IPS-18a (cell line): ENCODE measurements around the gene PSTPIP1.

Source experiments
- H3K27ac ChIP-seq: one replicate; pipeline ENCODE4 v1.5.1; 2013; ENCODE audit warnings: low read length
- H3K27me3 ChIP-seq: one replicate; pipeline ENCODE4 v1.6.1; 2013; ENCODE audit warnings: mild to moderate bottlenecking, low read length; ENCODE audit not compliant: control insufficient read depth, insufficient read depth
- H3K36me3 ChIP-seq: one replicate; pipeline ENCODE4 v1.6.1; 2013; ENCODE audit warnings: low read depth, low read length; ENCODE audit not compliant: control insufficient read depth
- H3K4me1 ChIP-seq: one replicate; pipeline ENCODE4 v1.6.1; 2013; ENCODE audit warnings: low read depth, low read length; ENCODE audit not compliant: control insufficient read depth
- H3K4me3 ChIP-seq: one replicate; pipeline ENCODE4 v1.5.1; 2013; ENCODE audit warnings: low read length
- H3K9ac ChIP-seq: one replicate; pipeline ENCODE4 v1.6.1; 2013; ENCODE audit warnings: mild to moderate bottlenecking, low read length, moderate library complexity
- H3K9me3 ChIP-seq: one replicate; pipeline ENCODE4 v1.6.1; 2013; ENCODE audit warnings: low read depth, low read length; ENCODE audit not compliant: control insufficient read depth

The PSTPIP1 gene

GRCh38 chr15:77004189-77004588, 9.3 kb downstream of the PSTPIP1 start:
- no peak overlapping the region for H3K27ac ChIP-seq
- no peaks in the 10 kb centered on the region for H3K9me3 ChIP-seq
- H3K9ac ChIP-seq: no peak overlapping the region
- no peak overlapping the region for H3K4me3 ChIP-seq
- H3K36me3 ChIP-seq: no peaks in the 10 kb centered on the region
- no peaks in the 10 kb centered on the region for H3K4me1 ChIP-seq
- H3K27me3 ChIP-seq: no peaks in the 10 kb centered on the region

- Histone ChIP-seq H3K27me3 (no peaks in the 10 kb centered on the region), H3K36me3 (no peaks in the 10 kb centered on the region), H3K4me3 (no peak overlapping the region), H3K4me1 (no peaks in the 10 kb centered on the region), H3K27ac (no peak overlapping the region), H3K9me3 (no peaks in the 10 kb centered on the region), H3K9ac (no peak overlapping the region)
Measured at GRCh38 chr15:77009176-77009575, 14.2 kb downstream of the PSTPIP1 start.

- Histone ChIP-seq H3K36me3 (no peaks in the 10 kb centered on the region), H3K9ac (no peak overlapping the region), H3K4me1 (no peaks in the 10 kb centered on the region), H3K4me3 (no peak overlapping the region), H3K27me3 (no peaks in the 10 kb centered on the region), H3K27ac (no peak overlapping the region), H3K9me3 (no peaks in the 10 kb centered on the region)
Measured at GRCh38 chr15:77009646-77010311, 14.9 kb downstream of the PSTPIP1 start.

GRCh38 chr15:77010312-77010686, 15.4 kb downstream of the PSTPIP1 start:
- Histone ChIP-seq H3K27ac (no peak overlapping the region), H3K36me3 (no peaks in the 10 kb centered on the region), H3K9ac (no peak overlapping the region), H3K9me3 (no peaks in the 10 kb centered on the region), H3K4me1 (no peaks in the 10 kb centered on the region), H3K4me3 (no peak overlapping the region), H3K27me3 (no peaks in the 10 kb centered on the region)

GRCh38 chr15:77010857-77011256, 15.9 kb downstream of the PSTPIP1 start:
- Histone ChIP-seq H3K36me3 (no peaks in the 10 kb centered on the region), H3K4me1 (no peaks in the 10 kb centered on the region), H3K27me3 (no peaks in the 10 kb centered on the region), H3K9ac (no peak overlapping the region), H3K9me3 (no peaks in the 10 kb centered on the region), H3K27ac (no peak overlapping the region), H3K4me3 (no peak overlapping the region)

- no peaks in the 10 kb centered on the region for H3K27me3 ChIP-seq
- no peaks in the 10 kb centered on the region for H3K9me3 ChIP-seq
- H3K9ac ChIP-seq: no peak overlapping the region
- H3K36me3 ChIP-seq: no peaks in the 10 kb centered on the region
- no peaks in the 10 kb centered on the region for H3K4me1 ChIP-seq
- no peak overlapping the region for H3K4me3 ChIP-seq
- no peak overlapping the region for H3K27ac ChIP-seq
Measured at GRCh38 chr15:77012117-77012712, 17.3 kb downstream of the PSTPIP1 start.

- Histone ChIP-seq H3K4me1 (no peaks in the 10 kb centered on the region), H3K4me3 (no peak overlapping the region), H3K36me3 (no peaks in the 10 kb centered on the region), H3K27ac (no peak overlapping the region), H3K9me3 (no peaks in the 10 kb centered on the region), H3K27me3 (no peaks in the 10 kb centered on the region), H3K9ac (no peak overlapping the region)
Measured at GRCh38 chr15:77012868-77013267, 17.9 kb downstream of the PSTPIP1 start.

GRCh38 chr15:77013776-77014131, 18.8 kb downstream of the PSTPIP1 start:
- Histone ChIP-seq H3K9me3 (no peaks in the 10 kb centered on the region), H3K4me3 (no peak overlapping the region), H3K27me3 (no peaks in the 10 kb centered on the region), H3K27ac (no peak overlapping the region), H3K9ac (no peak overlapping the region), H3K4me1 (no peaks in the 10 kb centered on the region), H3K36me3 (no peaks in the 10 kb centered on the region)

- Histone ChIP-seq H3K9ac (no peak overlapping the region), H3K4me3 (no peak overlapping the region), H3K36me3 (no peaks in the 10 kb centered on the region), H3K27ac (no peak overlapping the region), H3K27me3 (no peaks in the 10 kb centered on the region), H3K4me1 (no peaks in the 10 kb centered on the region), H3K9me3 (no peaks in the 10 kb centered on the region)
Measured at GRCh38 chr15:77014132-77015081, 19.5 kb downstream of the PSTPIP1 start.

- Histone ChIP-seq H3K27ac (no peak overlapping the region), H3K4me1 (no peaks in the 10 kb centered on the region), H3K27me3 (no peaks in the 10 kb centered on the region), H3K9ac (no peak overlapping the region), H3K9me3 (no peaks in the 10 kb centered on the region), H3K36me3 (no peaks in the 10 kb centered on the region), H3K4me3 (no peak overlapping the region)
Measured at GRCh38 chr15:77015646-77016320, 20.9 kb downstream of the PSTPIP1 start.

GRCh38 chr15:77016321-77016695, 21.4 kb downstream of the PSTPIP1 start:
- Histone ChIP-seq H3K36me3 (no peaks in the 10 kb centered on the region), H3K4me1 (no peaks in the 10 kb centered on the region), H3K4me3 (no peak overlapping the region), H3K9ac (no peak overlapping the region), H3K27me3 (no peaks in the 10 kb centered on the region), H3K9me3 (no peaks in the 10 kb centered on the region), H3K27ac (no peak overlapping the region)
